Right lung (tissue), 5 donors: ENCODE measurements around the gene TRPM8. TPM values are rescaled to one million over a fixed set of nuclear protein-coding genes. Genes with fewer than 3 reads are reported as not detected.

Experiments
- DNase-seq, 2 donors: peaks; one replicate each; pipeline ENCODE4 v3.0.0-alpha.2; 2013
- polyA plus RNA-seq, 5 donors: library from polyadenylated mRNA; unstranded; fragments of 120-200 nt; gene quantifications; one replicate each; pipeline versions ENCODE4 v1.2.1 to v1.2.3, GENCODE V29; 2013; ENCODE audit warnings: inconsistent platforms in 1 of 5, low replicate concordance in 1 of 5; ENCODE audit not compliant: insufficient read length in 5 of 5, insufficient read depth in 1 of 5

TRPM8 gene
- polyA plus RNA-seq, 5 donors, result 0.11 to 0.28 (median 0.27) TPM; not detected in 1

DNA sequence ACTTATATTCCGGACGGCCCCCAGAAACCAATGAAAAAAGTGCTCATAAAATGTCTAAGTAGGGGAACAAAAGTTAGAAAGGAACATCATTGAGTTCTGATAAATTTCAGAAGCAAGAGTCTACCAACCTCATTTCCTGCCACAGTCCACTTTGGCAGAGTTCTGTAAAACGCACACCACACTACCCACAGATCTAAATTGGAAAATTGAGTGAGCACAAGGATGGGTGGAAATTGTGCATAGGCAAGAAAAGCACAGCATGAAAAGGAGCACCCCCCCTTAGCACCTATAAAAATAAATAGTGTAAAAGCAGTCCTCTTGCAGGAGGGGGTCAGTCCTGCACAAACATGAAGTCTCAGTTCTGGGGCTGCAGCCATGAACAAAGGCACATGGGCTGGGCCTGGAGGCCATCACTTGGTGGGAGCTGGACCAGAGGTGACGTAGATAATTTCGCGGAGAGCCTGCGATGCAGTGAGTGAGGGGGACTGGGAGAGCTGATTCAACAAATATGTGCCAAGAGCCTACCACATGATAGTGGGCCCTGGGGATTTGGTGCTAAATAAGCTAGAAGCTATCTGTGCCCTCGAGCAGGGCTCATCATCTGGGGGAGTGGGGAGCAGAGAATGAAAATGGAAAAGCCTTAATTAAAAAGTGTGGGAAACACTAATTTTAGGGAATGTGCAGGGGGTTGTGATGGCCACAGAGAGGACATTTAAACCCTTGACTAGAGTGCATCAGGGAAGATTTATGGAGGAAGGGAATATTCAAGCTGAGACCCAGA, 84.4 kb downstream of the TRPM8 start:
- no peak for DNase-seq

DNA sequence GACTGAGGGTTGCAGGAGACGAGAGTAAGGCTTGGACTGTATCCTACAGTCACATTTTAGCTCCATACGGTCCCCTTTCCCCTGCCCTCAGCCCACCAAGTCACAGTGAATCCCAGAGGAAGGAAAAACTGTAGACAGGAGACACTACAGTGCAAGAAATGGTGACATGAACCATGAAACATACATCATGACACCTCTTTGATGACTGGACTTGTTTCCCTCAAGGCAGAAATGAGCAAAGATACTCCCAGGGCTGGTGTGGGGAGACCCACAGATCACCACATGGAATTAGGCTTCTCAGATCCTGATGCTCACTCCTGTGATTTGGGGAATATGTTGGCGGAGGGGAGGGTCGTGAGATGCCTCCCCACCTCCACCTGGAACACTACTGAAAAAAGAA, 85.1 kb downstream of the TRPM8 start:
- no peak for DNase-seq

DNA sequence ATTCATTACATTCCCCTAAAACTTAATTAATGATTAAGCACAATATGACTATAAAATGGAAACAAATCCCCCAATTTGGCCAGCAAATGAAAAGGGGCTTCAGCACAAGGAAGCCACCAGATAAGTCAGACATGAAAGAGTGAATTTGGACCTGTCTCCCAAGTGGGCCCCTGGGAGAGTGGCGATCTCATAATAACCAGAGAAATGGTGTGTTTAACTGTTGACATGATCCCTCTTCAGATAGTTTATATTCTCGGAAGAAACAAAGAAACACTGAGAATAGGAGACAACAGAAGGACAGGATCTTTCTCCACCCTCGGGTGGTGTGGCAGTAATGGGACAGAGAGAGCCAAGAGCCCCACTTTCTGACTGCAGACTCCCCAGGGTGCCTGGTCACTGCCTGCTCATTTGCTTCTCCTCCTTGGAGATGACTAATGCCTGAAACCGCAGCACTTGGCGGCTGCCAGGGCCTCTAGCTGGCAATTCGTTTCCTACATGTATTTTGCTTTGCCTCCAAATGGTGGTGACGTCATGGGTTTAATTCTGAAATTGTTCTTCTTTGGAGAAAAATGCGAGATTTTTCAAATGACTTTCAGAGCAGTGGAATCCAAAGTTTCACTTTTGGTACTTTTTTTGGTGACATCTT, 86.9 kb downstream of the TRPM8 start:
- no peak for DNase-seq

DNA sequence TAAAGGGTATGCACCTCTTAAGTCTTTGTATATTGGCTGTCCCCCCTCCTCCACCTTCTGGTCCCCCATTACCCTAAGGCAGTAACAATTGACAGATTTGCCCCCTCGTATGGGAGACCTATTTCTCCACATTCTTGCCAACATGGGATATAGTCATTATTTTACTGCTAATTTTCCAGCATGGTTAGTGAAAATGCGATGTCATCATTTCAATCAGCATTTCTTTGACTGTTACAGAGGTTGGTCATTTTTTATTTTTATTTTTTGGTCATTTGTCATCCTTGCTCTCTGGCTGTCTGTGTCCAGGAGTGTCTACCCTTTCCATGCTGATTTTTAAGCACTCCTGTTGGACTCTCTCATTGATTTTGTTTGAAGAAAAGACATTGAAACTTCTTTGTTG, 88.0 kb downstream of the TRPM8 start:
- DNase-seq, result no peak

DNA sequence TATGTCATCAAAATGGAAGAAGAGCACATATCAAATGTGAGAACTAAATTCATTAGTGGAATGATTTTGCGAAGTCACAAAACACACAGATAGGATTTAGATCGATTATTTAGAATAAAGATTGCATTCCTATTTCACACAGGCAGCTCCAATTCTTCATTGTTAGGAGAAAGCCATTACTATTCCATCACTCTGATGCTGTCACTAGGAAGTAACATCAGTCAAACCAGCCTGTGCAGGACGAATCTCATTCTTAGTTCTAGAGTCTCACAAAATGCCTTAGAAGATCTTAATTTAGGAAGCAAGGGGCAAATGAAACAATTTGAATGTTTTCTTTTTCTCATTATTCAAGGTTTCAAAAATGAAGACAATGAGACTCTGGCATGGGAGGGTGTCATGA, 89.3 kb downstream of the TRPM8 start:
- DNase-seq, result no peak

DNA sequence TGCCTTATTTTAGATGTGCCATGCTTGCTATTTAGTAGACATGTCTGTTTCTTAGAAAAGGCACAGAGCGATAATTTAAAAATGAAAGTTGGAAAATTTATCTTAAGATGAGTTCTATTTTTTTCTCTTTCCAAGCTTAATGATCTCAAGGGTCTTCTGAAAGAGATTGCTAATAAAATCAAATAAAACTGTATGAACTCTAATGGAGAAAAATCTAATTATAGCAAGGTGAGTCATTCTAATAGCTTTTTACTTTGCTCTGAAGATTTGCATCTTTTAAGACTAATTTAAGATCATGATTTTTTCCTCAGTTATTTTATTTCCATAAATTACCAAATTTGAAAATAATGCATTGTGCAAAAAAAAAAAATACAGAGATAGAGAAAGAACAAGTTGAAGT, 97.3 kb downstream of the TRPM8 start:
- DNase-seq, result no peak

DNA sequence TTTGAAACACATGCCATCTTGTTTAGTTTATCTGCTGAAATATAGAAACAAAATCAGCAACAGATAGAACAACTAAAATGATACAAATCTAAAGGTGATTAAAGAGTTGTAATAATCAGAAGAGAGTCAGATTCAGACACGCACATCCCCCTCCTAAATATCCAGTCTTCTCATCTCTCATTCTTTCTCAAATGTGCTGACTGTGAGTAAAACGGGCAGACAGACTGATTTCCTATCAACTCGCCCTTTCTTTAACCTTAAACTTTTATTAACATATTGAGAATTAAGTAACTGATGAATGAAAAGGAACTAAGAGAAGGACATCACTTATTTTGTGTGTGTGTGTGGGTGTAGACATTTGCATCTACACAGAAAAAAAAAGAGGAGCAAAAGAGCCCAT, 98.7 kb downstream of the TRPM8 start:
- DNase-seq, result no peak

DNA sequence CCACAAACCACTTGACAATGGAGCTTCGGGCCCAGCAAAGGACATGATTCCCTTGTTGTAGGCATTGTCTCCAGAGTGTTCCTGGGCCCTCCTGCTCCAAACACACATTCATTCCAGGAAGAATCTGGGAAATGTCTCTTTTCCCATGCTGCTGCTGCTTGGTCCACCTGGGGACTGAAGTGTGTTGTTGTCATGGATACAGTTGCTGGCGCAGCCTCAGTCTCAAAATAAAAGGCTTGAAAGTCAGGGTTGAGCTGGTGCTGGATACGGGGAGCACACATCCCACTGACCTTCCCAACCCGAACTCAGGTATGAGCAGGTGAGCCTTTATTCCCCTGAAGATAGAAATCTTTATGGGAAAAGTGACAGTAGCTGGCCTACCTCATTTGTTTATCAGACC, 102.7 kb downstream of the TRPM8 start:
- DNase-seq, result no peak

DNA sequence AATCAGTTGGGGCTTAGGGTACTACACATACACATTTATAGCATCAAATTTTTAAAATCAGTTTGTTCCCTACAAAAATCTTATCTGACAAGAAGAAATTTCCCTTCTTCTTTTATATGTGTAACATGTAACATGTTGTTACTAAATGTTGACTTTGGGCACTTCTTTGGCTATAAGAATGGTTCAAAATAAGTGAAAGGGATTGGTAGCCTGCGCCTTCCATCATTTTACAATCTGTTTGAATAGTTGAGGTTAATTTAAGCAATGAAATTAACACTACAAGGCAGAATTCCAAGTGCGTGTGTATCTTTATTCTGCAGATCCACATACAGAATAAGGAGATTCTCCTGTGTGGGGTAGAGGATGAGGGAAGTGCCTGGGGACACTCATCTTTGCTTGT, 103.2 kb downstream of the TRPM8 start:
- no peak for DNase-seq

DNA sequence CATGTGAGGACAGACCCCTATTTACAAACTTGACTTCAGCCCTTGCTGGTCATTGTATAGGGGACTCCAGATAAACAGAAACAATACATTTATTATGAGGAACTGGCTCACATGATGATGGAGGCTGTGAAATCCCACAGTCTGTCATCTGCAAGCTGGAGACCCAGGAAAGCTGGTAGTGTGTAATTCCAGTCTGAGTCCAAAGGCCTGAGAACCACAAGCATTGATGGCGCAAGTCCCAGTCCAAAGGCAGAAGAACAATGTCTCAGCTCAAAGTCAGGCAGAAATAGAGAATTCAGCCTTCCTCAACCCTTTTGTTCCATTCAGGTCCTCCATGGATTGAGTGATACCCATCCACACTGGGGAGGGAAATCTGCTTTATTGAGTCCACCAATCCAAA, 105.3 kb downstream of the TRPM8 start:
- no peak for DNase-seq

DNA sequence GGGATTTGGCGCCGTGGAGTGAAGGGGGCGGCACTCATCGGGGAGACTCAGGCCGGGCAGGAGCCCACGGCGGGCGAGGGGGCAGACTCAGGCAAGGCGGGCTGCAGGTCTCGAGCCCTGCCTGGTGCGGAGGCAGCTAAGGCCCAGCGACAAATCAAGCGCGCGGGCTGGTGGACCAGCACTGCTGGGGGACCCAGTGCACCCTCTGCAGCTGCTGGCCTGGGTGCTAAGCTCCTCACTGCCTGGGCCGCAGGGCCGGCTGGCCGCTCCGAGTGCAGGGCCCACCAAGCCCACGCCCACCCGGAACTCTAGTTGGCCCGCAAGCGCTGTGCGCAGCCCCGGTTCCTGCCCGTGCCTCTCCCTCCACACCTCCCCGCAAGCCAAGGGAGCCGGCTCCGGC, 107.1 kb downstream of the TRPM8 start:
- DNase-seq, result no peak

DNA sequence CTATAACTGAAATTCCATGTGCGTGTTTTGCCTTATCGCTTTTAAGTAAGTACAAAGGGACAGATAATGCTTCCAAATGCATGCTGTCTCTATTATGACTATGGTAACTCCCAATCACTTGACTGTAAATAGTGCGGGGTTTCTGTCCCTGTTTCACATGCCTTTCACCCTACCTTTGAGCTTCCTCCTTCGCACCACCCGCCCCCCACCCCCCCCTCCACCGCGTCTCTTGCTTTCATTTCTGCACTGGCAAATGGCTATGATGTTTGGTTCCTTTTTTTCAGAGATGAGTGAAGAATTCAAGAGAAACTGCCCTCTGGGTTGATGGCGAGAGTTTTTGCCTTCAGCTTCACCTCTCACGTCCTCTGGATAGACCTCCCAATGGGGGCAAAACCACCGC, 108.3 kb downstream of the TRPM8 start:
- DNase-seq, result no peak

DNA sequence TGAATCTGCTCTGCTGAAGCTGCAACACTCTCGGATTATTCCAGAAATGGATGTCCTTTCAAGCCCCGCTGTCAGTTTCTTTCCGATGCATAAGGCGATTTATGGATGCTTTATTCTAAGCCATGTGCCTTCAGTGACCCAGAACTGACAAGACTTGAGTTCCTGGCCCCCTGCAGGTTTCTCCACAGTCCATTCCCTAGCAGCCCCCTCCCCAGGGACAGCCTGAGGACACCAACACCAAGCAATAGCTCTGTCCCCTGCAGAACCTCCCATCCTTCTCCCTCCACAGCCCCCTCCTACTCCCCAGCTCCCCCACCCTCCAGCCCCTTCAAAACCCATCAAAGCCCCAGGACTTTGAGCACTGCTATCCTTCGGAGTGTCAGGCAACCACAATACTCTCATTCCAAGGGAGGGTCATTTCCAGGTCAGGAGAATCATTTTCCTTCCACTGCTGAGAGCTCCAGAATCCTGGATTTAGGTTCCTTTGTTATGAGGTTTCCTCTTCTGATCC, 108.8 kb downstream of the TRPM8 start:
- no peak for DNase-seq

DNA sequence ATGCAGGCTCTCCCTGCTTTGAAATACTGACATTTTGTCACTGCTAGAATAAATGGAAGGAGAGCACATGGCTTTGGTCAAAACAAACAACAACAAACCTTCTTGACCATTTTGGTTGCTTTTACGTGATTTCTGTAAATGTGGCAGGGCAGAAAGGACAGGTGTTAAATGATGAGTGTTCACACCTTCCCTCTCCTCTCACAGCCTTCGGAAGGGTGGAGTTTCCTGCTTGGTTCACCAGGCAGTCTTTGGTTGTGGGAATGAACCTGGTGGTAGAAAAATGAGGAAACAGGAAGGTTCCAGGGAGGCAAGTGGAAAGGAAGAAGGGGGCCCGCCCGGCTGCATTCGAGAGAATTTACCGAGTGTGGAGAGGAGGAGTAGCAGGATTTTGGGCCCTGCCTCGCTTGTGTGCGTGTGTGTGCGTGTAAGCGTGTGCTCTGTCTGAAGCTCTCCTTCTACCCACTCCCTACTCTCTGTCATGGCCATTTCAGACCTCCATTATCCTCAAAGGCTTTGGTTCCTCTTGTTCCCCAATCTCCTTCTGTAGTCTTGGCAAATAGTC, 109.6 kb downstream of the TRPM8 start:
- DNase-seq, result no peak

DNA sequence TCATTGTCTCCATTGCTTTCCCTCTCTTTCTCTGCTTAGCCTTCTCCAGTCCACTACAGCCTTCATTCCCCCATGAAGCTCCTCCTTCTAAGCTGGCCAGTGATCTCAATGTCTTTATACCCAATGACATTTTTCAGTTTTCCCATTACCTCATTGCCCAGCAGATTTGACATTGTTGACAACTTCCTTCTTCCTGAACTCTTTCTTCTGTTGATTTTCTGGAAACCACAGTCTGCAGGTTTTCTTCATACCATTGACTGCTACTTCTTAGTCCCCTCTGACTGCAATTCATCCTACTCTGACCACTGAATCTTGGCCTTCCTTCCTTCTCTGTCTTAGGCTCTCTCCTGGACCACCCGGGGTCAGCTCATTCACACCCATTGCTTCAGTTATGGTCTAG, 110.5 kb downstream of the TRPM8 start:
- DNase-seq, result no peak

DNA sequence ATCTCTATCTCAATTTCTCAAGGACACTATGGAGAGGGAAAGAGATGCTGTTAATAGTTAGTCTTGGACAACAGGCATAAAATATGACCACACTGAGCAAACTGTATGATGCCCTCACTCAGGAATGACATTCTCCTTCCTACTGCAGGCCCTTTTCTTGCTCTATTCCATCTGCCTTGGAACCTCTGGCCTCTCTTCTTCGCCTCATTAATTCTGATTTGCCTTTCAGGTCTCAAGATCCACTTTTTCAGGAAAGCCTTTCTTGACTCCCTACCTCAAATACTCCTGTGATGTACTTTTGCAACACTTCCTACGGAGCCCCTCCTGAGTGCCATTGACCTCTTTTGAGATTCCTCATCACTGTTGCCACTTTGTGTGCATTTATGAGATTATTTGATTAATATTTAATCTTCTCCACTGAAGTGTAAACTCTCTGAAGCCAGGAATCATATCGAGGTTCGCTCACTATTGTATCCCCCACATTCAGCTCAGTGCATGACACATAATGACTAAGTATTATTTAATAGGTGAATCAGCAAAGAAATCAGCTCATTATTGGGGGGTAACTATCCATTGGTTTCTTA, 112.1 kb downstream of the TRPM8 start:
- no peak for DNase-seq

DNA sequence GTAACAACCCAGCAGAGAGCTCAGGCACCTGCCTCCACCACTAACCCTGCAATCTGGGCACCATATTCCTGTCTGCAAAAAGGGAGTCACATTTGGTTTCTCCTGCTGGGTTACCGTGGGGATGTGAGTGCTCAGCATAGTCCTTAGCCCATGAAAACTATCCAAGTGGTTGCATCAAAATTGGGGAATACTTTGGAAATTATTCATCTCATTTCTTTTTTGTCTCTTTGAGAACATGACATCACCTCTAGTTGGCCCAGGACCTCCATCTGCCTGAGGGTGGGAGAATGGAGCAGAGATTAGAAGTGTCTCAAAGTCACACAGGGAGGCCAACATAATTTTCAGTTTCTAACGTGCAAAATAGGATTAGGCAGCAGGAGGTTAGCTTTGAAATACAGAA, 114.0 kb downstream of the TRPM8 start:
- DNase-seq, result no peak

DNA sequence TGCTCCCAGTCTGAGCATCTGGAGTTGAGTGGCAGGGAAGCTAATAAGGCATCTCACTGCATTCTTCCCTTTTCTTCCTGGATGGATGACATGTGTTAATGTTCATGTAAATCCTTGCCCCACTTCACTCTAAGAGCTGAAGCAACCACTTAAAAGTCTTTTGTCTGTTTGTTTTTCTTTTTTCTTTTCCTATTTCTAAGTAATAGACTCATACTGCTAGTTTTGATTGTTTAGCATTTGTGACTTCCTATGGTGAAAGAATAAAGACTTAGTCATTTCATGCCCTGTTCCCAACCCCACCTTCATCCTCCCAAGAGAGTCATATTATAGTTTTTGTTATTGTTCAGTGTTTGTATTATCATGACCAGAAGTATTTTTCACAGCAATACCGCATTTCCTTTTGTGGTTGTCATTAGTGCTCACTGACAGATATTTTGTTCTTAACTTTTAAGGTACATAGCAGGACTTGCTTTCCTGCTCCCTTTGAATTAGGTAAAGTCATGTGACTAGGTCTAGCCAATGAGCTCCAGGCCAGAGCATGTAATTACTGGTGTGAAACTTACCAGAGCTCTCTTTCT, 115.2 kb downstream of the TRPM8 start:
- DNase-seq, result no peak

DNA sequence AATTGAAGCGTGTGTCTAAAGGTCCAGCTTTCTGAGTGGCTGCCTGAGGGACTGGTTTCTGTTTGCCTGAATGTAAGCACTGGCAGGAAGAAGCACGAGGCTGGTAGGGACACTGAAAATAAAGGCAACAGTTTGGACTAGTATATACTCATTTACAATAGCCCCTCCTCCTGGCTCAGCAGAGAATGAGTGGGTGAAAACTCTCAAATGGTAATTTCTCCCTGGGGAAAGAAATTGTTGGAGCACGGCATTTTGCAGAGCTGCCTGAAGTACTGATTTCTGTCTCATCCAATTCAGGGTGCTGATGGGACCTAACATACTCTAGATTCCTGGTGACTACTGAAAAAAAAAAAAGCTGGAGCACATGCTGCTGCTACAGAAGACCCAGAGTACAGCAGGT, 116.0 kb downstream of the TRPM8 start:
- no peak for DNase-seq

DNA sequence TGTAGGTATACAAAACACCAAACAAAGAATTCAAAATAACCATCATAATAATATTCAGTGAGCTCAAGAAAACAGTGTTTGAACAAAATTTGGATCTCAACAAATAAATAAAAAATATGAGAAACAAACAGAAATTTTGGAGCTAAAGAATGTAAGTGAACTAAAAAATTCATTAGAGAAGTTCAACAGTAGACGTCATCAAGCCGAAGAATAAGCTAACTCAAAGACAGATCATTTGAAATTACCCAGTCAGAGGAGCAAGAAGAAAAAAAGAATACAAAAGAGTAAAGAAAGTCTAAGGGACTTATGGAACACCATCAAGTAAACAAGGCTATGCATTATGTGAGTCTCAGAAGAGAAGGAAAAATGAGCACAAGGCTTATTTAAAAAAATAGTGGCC, 116.7 kb downstream of the TRPM8 start:
- no peak for DNase-seq

DNA sequence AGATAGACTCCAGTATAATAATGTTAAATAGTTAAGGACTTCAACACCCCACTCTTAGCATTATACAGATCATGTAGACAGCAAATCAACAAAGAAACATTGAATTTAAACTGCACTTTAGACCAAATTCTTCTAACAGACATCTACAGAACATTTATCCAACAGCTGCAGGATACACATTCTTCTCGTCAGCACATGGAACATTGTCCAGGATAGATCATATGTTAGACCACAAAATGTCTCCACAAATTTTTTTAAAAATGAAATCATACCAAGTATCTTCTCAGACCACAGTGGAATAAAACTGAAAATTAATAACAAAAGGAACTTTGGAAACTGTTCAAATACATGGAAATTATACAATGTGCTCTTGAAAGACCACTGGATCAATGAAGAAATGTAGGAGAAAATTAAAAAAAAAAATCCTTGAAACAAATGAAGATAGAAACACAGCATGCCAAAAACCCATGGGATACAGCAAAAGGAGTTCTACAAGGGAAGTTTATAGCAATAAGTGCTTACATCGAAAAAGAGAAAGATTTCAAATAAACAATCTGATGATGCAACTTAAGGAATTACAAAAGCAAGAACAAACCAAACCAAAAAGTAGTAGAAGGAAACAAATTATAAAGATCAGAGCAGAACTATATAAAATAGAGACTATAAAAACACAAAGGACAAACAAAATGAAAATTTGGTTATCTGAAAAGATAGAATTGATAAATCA, 121.1 kb downstream of the TRPM8 start:
- DNase-seq, result no peak

DNA sequence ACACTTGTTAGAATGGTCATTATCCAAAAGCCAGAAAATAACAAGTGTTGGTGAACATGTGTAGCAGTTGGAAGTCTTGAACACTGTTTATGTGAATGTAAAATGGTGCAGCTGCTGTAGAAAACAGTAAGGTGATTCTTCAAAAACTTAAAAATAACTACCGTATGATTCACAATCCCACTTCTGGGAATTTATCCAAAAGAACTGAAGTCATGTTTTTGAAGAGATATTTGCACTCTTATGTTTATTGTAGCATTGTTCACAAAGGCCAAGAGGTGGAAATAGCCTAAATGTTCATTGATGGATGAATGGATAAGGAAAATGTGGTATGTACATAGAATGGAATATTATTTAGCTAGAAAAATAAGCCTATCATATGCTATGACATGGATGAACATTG, 127.0 kb downstream of the TRPM8 start:
- no peak for DNase-seq
